ENCODE measurements around the gene ARRDC1.

Gene ARRDC1

GRCh38 chr9:137640862-137641261 is 35.4 kb downstream of the ARRDC1 start:
- DNase-seq, result no peak

- no peak for DNase-seq
These were observed 36.7 kb downstream of the ARRDC1 start for GRCh38 chr9:137642118-137642601.

GRCh38 chr9:137642892-137643291 is 37.4 kb downstream of the ARRDC1 start:
- DNase-seq, result no peak

DNA sequence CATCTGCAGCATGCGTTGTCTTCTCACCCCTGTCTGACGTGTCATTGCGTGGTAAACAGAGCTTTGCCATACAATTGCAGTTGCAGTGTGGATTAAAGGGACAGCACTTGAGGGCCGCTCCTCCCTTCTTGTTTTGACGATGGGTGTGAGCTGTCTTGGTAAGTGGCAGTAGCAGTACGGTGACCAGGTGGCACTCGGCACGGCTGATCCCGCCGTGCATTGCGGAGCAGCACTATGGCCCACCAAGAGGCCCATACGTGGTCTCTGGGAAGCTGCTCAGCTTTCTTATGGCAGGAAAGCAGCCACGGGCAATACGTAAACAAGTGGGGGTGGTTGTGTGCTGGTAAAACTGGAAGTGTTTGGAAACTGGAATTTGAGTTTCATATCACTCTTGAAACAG is 38.4 kb downstream of the ARRDC1 start:
- DNase-seq, result no peak

DNA sequence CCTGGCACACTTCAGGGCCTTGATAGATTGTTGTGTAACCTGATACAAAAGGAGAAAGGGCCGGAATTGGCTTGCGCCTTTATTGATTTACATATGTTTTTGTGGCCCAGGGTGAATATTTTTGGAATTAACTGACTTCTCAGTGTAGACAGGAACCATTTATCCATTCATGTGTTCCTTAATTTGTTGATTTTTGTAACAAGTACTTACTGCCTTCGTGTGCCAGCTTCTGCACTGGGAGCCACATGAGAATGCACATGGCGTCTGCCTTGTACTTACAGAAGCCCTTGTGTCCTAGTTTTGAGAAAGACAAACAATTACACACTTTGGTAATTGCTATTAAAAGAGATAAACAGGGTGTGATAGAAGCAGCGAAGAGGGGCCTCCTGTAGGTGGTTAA is 39.7 kb downstream of the ARRDC1 start:
- no peak for DNase-seq

GRCh38 chr9:137646341-137646740 is 40.9 kb downstream of the ARRDC1 start:
- DNase-seq, result no peak

- DNase-seq, result peak in 2 of 3 donors; percentile 18 to 36
These were observed 41.7 kb downstream of the ARRDC1 start for GRCh38 chr9:137647096-137647714.

GRCh38 chr9:137648396-137648795 is 42.9 kb downstream of the ARRDC1 start:
- no peak for DNase-seq

GRCh38 chr9:137649553-137649952 is 44.1 kb downstream of the ARRDC1 start:
- no peak for DNase-seq

- DNase-seq, result no peak
These were observed 44.8 kb downstream of the ARRDC1 start for GRCh38 chr9:137650259-137650658.

DNA sequence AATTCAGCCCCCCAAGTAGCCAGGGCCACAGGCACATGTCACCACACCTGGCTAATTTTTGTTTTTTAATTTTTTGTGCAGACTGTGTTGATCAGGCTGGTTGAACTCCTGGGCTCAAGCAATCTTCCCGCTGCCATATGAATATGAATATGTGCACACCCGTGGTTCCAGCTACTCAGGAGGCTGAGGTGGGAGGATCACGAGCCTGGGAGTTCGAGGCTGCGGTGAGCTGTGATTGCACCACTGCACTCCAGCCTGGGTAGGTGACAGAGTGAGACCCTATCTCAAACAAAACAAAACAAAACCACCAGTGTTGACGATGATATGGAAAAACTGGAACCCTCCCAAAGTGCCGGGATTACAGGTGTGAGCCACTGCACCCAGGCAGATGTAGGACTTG is 45.3 kb downstream of the ARRDC1 start:
- no peak for DNase-seq

GRCh38 chr9:137656416-137656815 is 50.9 kb downstream of the ARRDC1 start:
- DNase-seq, result no peak

GRCh38 chr9:137657606-137658005 is 52.1 kb downstream of the ARRDC1 start:
- DNase-seq, result no peak

DNA sequence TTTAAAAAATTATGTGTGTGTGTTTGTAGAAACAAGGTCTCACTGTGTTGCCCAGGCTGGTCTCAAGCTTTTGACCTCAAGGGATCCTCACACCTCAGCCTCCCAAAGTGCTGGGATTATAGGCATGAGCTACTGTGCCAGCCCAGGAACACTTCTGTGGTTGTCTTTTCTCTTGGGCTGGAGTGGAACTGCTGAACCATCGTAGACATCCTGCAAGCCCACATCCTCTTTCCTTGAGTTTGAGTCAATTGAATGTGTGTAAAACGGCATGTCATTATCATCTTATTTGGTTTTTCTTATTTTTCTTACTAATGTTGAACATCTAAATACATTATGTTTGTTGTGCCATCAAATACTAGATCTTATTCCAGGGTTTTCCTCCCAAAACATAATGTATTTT is 53.3 kb downstream of the ARRDC1 start:
- no peak for DNase-seq

- peak; percentile 37 to 70 (median 38) for DNase-seq
These were observed 54.7 kb downstream of the ARRDC1 start for GRCh38 chr9:137660144-137660543.

DNA sequence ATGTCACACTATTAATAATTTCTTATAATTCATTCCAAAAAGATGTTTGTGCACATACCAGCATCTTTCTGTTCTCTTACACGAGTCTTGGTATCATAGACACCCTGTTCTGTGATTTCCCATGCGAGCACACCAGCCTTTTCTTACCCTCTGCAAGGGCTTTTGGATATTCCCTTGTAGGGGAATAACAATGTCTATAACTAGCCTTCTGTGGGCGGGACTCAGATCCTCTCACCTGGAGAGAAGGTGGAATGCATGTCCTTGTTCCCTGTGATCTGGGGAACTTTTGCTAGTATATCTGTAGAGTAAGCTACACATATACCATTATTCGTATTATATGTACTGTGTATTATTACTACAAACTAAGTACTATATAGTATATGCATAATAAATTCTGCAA is 58.1 kb downstream of the ARRDC1 start:
- no peak for DNase-seq

GRCh38 chr9:137664676-137665075 is 59.2 kb downstream of the ARRDC1 start:
- no peak for DNase-seq

Data from suppressor macrophage treated with lipopolysaccharide for 1 hour (primary cell).